Osteocyte (in vitro differentiated cells): Measurements from ENCODE around the gene PIP4K2A. TPM values are rescaled to one million over a fixed set of nuclear protein-coding genes. Genes with fewer than 3 reads are reported as not detected.

Experiments
- DNase-seq: peaks from one replicate; pipeline ENCODE4 v3.0.0; 2021; ENCODE audit warnings: mixed read lengths; ENCODE audit not compliant: unreplicated experiment; ENCODE audit errors: extremely low spot score
- H3K27ac Mint-ChIP-seq: one replicate; pipeline ENCODE4 v1.8.0; 2021; ENCODE audit warnings: mild to moderate bottlenecking, mixed read lengths; ENCODE audit not compliant: unreplicated experiment
- H3K27me3 Mint-ChIP-seq: one replicate; pipeline ENCODE4 v1.8.0; 2021; ENCODE audit warnings: mixed read lengths; ENCODE audit not compliant: unreplicated experiment
- H3K36me3 Mint-ChIP-seq: one replicate; pipeline ENCODE4 v1.8.0; 2021; ENCODE audit warnings: mixed read lengths; ENCODE audit not compliant: unreplicated experiment
- H3K4me1 Mint-ChIP-seq: one replicate; pipeline ENCODE4 v1.8.0; 2021; ENCODE audit warnings: mixed read lengths; ENCODE audit not compliant: unreplicated experiment
- H3K4me3 Mint-ChIP-seq: one replicate; pipeline ENCODE4 v1.8.0; 2021; ENCODE audit warnings: mild to moderate bottlenecking, moderate library complexity, mixed read lengths; ENCODE audit not compliant: unreplicated experiment
- H3K9me3 Mint-ChIP-seq: one replicate; pipeline ENCODE4 v1.8.0; 2021; ENCODE audit warnings: mixed read lengths; ENCODE audit not compliant: unreplicated experiment
- CTCF ChIP-seq: fragments of 200-600 bp; sonication (generic); IDR thresholded peaks from 2 replicates; pipeline ENCODE4 v1.5.0; 2021; ENCODE audit warnings: antibody characterized with exemption, mild to moderate bottlenecking, moderate library complexity
- total RNA-seq: library from RNA; stranded (reverse); gene quantifications from 2 replicates; pipeline ENCODE4 v1.2.1, GENCODE V29; 2021

Gene PIP4K2A
- total RNA-seq, 1 donor from 2014 or later, result 41.1 TPM

- Mint-ChIP-seq H3K27ac (no peak overlapping the region), H3K4me1 (peaks cover 9% of the 10 kb centered on the region), H3K9me3 (no peaks in the 10 kb centered on the region), H3K36me3 (no peaks in the 10 kb centered on the region), H3K4me3 (no peak overlapping the region), H3K27me3 (peaks cover 3% of the 10 kb centered on the region)
- no peak for DNase-seq
- no peak for TF ChIP-seq CTCF
Measured at GRCh38 chr10:22489467-22489866, 224.9 kb downstream of the PIP4K2A start.

- DNase-seq, result no peak
- no peak overlapping the region for H3K27ac Mint-ChIP-seq
- H3K4me1 Mint-ChIP-seq, result peaks cover 16% of the 10 kb centered on the region
- no peak for TF ChIP-seq CTCF
- peaks cover 7% of the 10 kb centered on the region for H3K27me3 Mint-ChIP-seq
- no peak overlapping the region for H3K4me3 Mint-ChIP-seq
- no peaks in the 10 kb centered on the region for H3K36me3 Mint-ChIP-seq
- no peaks in the 10 kb centered on the region for H3K9me3 Mint-ChIP-seq
Measured at GRCh38 chr10:22486431-22486830, 227.9 kb downstream of the PIP4K2A start.

Other genes with a start within 250 kb of the PIP4K2A start
- gene ARMC3, start 213.5 kb upstream of the PIP4K2A start, total RNA-seq, result not detected in 2 replicates